ENCODE data around the gene DNAAF5.

GRCh38 chr7:732556-732955 is 6.1 kb downstream of the DNAAF5 start:
- no peak for TF ChIP-seq CTCF (IDR thresholded peaks at IDR 0.05)
- no peak for TF ChIP-seq ZFX (IDR thresholded peaks at IDR 0.05; ENCODE audit: borderline replicate concordance)
